Caco-2 (cell line): Measurements from ENCODE around the gene ZNF544. TPM values are rescaled to one million over a fixed set of nuclear protein-coding genes. Genes with fewer than 3 reads are reported as not detected.

Source experiments
- BruUV-seq: library from RNA; stranded (reverse); fragments of 400-500 nt; replicated peaks from 2 replicates; lab custom pipeline; 2021; lab: Mats Ljungman, UMichigan
- CTCF ChIA-PET: fragments of 300-600 bp; sonication (Branson Sonifier 250); formaldehyde crosslinking; loops from one replicate; lab custom pipeline; 2022; ENCODE audit warnings: antibody characterized with exemption; lab: Charles Lee
- POLR2A ChIA-PET: fragments of 300-600 bp; sonication (Branson Sonifier 250); formaldehyde crosslinking; loops from one replicate; lab custom pipeline; 2022; ENCODE audit warnings: antibody characterized with exemption; lab: Charles Lee
- DNase-seq, 2 experiments: peaks; one replicate each; pipeline versions ENCODE4 v3.0.0 to v3.0.0-alpha.2; 2020 to 2022
- H3K27me3 ChIP-seq: replicated peaks from 2 replicates; pipeline ENCODE4 v1.6.0; 2011; ENCODE audit warnings: low read length; ENCODE audit not compliant: control insufficient read depth, insufficient read depth
- H3K36me3 ChIP-seq: 2 replicates; pipeline ENCODE4 v1.5.1; 2011; ENCODE audit warnings: low read length; ENCODE audit not compliant: control insufficient read depth, insufficient read depth
- H3K4me1 ChIP-seq: fragments of 250-450 bp; sonication (Bioruptor Pico); 2 replicates; pipeline ENCODE4 v1.5.1; 2020; ENCODE audit warnings: mild to moderate bottlenecking
- H3K4me3 ChIP-seq: 2 replicates; pipeline ENCODE4 v1.5.1; 2011; ENCODE audit warnings: low read depth, mild to moderate bottlenecking, control low read depth, low read length
- H3K9me3 ChIP-seq: fragments of 250-450 bp; sonication (Bioruptor Pico); 2 replicates; pipeline ENCODE4 v1.5.1; 2020; ENCODE audit warnings: mild to moderate bottlenecking, moderate library complexity
- H3K27ac Mint-ChIP-seq: one replicate; pipeline ENCODE4 v1.8.0; 2022; ENCODE audit warnings: mixed read lengths; ENCODE audit not compliant: unreplicated experiment
- H3K27me3 Mint-ChIP-seq: one replicate; pipeline ENCODE4 v1.8.0; 2022; ENCODE audit warnings: mixed read lengths; ENCODE audit not compliant: insufficient read depth, unreplicated experiment
- H3K36me3 Mint-ChIP-seq: one replicate; pipeline ENCODE4 v1.8.0; 2022; ENCODE audit warnings: mild to moderate bottlenecking, mixed read lengths; ENCODE audit not compliant: insufficient read depth, unreplicated experiment
- H3K4me1 Mint-ChIP-seq: one replicate; pipeline ENCODE4 v1.8.0; 2022; ENCODE audit warnings: low read depth, mixed read lengths; ENCODE audit not compliant: unreplicated experiment
- H3K4me3 Mint-ChIP-seq: one replicate; pipeline ENCODE4 v1.8.0; 2022; ENCODE audit warnings: mild to moderate bottlenecking, moderate library complexity, mixed read lengths; ENCODE audit not compliant: unreplicated experiment
- H3K9me3 Mint-ChIP-seq: one replicate; pipeline ENCODE4 v1.8.0; 2022; ENCODE audit warnings: mixed read lengths; ENCODE audit not compliant: unreplicated experiment
- CTCF ChIP-seq, 2 experiments: fragments of 200-600 bp in 1 of 2; IDR thresholded peaks; 1 replicate in 1 of 2; 2 replicates in 1 of 2; pipeline versions ENCODE4 v1.5.1 to v1.8.0; 2011 to 2022; ENCODE audit warnings: antibody characterized with exemption in 1 of 2, control low read depth in 1 of 2, inconsistent platforms in 1 of 2, low read depth in 1 of 2, low read length in 1 of 2, mild to moderate bottlenecking in 1 of 2, moderate library complexity in 1 of 2; ENCODE audit not compliant: insufficient read depth in 1 of 2, severe bottlenecking in 1 of 2, unreplicated experiment in 1 of 2
- intact Hi-C: fragments of 100-400 bp; cut with micrococcal nuclease; formaldehyde crosslinking; loops from one replicate; pipeline ENCODE4 v1.10.0; 2022; ENCODE audit not compliant: unreplicated experiment
- total RNA-seq: library from RNA; stranded (reverse); gene quantifications from 2 replicates; pipeline ENCODE4 v1.2.3, GENCODE V29; 2022

Gene ZNF544
- total RNA-seq, 1 experiment from 2014 or later: 48.7 TPM

GRCh38 chr19:58265100-58265499 lies 36.4 kb downstream of the ZNF544 start:
- H3K36me3 ChIP-seq: peaks cover 8% of the 10 kb centered on the region
- no peak for TF ChIP-seq CTCF (IDR thresholded peaks at IDR 0.05; ENCODE audit: insufficient read depth in 1 of 2, low read depth in 1 of 2, low read length in 1 of 2, severe bottlenecking in 1 of 2, unreplicated experiment in 1 of 2)
- Mint-ChIP-seq H3K4me1 (no peaks in the 10 kb centered on the region), H3K4me3 (no peak overlapping the region), H3K27ac (no peak overlapping the region), H3K36me3 (peaks cover 74% of the 10 kb centered on the region), H3K27me3 (no peaks in the 10 kb centered on the region), H3K9me3 (peaks cover 20% of the 10 kb centered on the region)
- peaks cover 86% of the 10 kb centered on the region for H3K9me3 ChIP-seq
- no peak overlapping the region for H3K4me3 ChIP-seq
- POLR2A ChIA-PET: no interaction called here
- no TSS peak for BruUV-seq
- intact Hi-C loops: no loop called here
- CTCF ChIA-PET: no interaction called here
- no peaks in the 10 kb centered on the region for H3K4me1 ChIP-seq
- H3K27me3 ChIP-seq: no peaks in the 10 kb centered on the region
- DNase-seq: no peak

- TF ChIP-seq CTCF (IDR thresholded peaks at IDR 0.05; ENCODE audit: insufficient read depth in 1 of 2, low read depth in 1 of 2, low read length in 1 of 2, severe bottlenecking in 1 of 2, unreplicated experiment in 1 of 2): no peak
- no TSS peak for BruUV-seq
- peaks cover 14% of the 10 kb centered on the region for H3K9me3 Mint-ChIP-seq
- no peaks in the 10 kb centered on the region for H3K4me1 Mint-ChIP-seq
- H3K27me3 Mint-ChIP-seq: no peaks in the 10 kb centered on the region
- H3K27me3 ChIP-seq: no peaks in the 10 kb centered on the region
- no peak for DNase-seq
- peaks cover 68% of the 10 kb centered on the region for H3K9me3 ChIP-seq
- ChIA-PET POLR2A (no interaction called here), CTCF (interaction anchor here (0.7 kb wide), 1 partner anchor 74 kb away, joined by 3 read pairs; no protein-coding TSS in a partner anchor)
- intact Hi-C loops: no loop called here
- H3K27ac Mint-ChIP-seq: no peak overlapping the region
- no peaks in the 10 kb centered on the region for H3K4me1 ChIP-seq
- no peak overlapping the region for H3K4me3 ChIP-seq
- H3K36me3 ChIP-seq: 0 out of 2 replicates have a peak, but pooled peaks cover 1% of the 10 kb centered on the region
- H3K36me3 Mint-ChIP-seq: peaks cover 74% of the 10 kb centered on the region
- H3K4me3 Mint-ChIP-seq: no peak overlapping the region
Measured at GRCh38 chr19:58268344-58268743, 39.6 kb downstream of the ZNF544 start.

GRCh38 chr19:58274771-58275201 lies 46.1 kb downstream of the ZNF544 start:
- Mint-ChIP-seq H3K27ac (no peak overlapping the region), H3K36me3 (peaks cover 74% of the 10 kb centered on the region), H3K4me1 (peaks cover 3% of the 10 kb centered on the region), H3K9me3 (peaks cover 19% of the 10 kb centered on the region), H3K27me3 (no peaks in the 10 kb centered on the region), H3K4me3 (no peak overlapping the region)
- peaks cover 1% of the 10 kb centered on the region; the same call in 1 of the 2 replicates for H3K36me3 ChIP-seq
- DNase-seq: no peak
- H3K4me1 ChIP-seq: 0 out of 2 replicates have a peak, but pooled peaks cover 2% of the 10 kb centered on the region
- H3K27me3 ChIP-seq: no peaks in the 10 kb centered on the region
- intact Hi-C loops: loop anchor here (5.0 kb wide), 1 partner anchor 92 kb away; the partner anchor contains the start of gene ZNF274
- no peak for TF ChIP-seq CTCF (IDR thresholded peaks at IDR 0.05; ENCODE audit: insufficient read depth in 1 of 2, low read depth in 1 of 2, low read length in 1 of 2, severe bottlenecking in 1 of 2, unreplicated experiment in 1 of 2)
- H3K9me3 ChIP-seq: peaks cover 18% of the 10 kb centered on the region
- CTCF ChIA-PET: no interaction called here
- no peak overlapping the region for H3K4me3 ChIP-seq
- POLR2A ChIA-PET: interaction anchor here (0.7 kb wide), 1 partner anchor 26 kb away, joined by 3 read pairs; no protein-coding TSS in a partner anchor
- no TSS peak for BruUV-seq
